IMR-90 (cell line): ENCODE measurements around the gene COL5A1. TPM values are rescaled to one million over a fixed set of nuclear protein-coding genes. Genes with fewer than 3 reads are reported as not detected.
A peak's percentile ranks its signal among the peaks of the same experiment; 100 is the strongest.

ENCODE experiments used
- ATAC-seq: fragments of 200-7000 bp; cut with Tn5 transposase; 2 replicates; pipeline ENCODE4 v1.9.1; 2020; ENCODE audit warnings: low read depth, mild to moderate bottlenecking, moderate library complexity
- BruUV-seq: library from RNA; stranded (reverse); fragments of 400-500 nt; replicated peaks from 2 replicates; lab custom pipeline; 2021; lab: Mats Ljungman, UMichigan
- CTCF ChIA-PET: fragments of 300-600 bp; formaldehyde crosslinking; extraction: SDS; loops from one replicate; lab custom pipeline; 2021; ENCODE audit warnings: antibody characterized with exemption; lab: Yijun Ruan, JAX
- POLR2A ChIA-PET: fragments of 300-600 bp; sonication (Branson Sonifier 250); formaldehyde crosslinking; loops from one replicate; lab custom pipeline; 2022; ENCODE audit warnings: antibody characterized with exemption; ENCODE audit not compliant: unreplicated experiment; lab: Charles Lee
- DNase-seq: peaks from one replicate; pipeline ENCODE4 v3.0.0; 2013
- H2AFZ ChIP-seq: replicated peaks from 2 replicates; pipeline ENCODE3; 2013; ENCODE audit warnings: low read length, mild to moderate bottlenecking; ENCODE audit not compliant: poor library complexity
- H2AK5ac ChIP-seq: 2 replicates; pipeline ENCODE4 v1.6.1; 2013; ENCODE audit warnings: low read depth, low read length, inconsistent platforms
- H2AK9ac ChIP-seq: replicated peaks from 2 replicates; pipeline ENCODE3; 2013; ENCODE audit warnings: mild to moderate bottlenecking, low read depth, low read length, moderate library complexity; ENCODE audit not compliant: poor library complexity
- H2BK120ac ChIP-seq: 2 replicates; pipeline ENCODE4 v1.6.1; 2013; ENCODE audit warnings: low read depth, low read length, inconsistent platforms
- H2BK15ac ChIP-seq: 3 replicates; pipeline ENCODE4 v1.6.1; 2013; ENCODE audit warnings: low read depth, low read length, inconsistent platforms
- H2BK20ac ChIP-seq: 2 replicates; pipeline ENCODE4 v1.6.1; 2013; ENCODE audit warnings: low read depth, mild to moderate bottlenecking, inconsistent platforms, low read length, moderate library complexity
- H2BK5ac ChIP-seq: 2 replicates; pipeline ENCODE4 v1.6.1; 2013; ENCODE audit warnings: mild to moderate bottlenecking, low read depth, low read length, inconsistent platforms; ENCODE audit not compliant: poor library complexity, severe bottlenecking
- H3K14ac ChIP-seq: replicated peaks from 2 replicates; pipeline ENCODE4 v1.6.1; 2013; ENCODE audit warnings: low read depth, low read length, inconsistent platforms
- H3K18ac ChIP-seq: 2 replicates; pipeline ENCODE4 v1.6.1; 2013; ENCODE audit warnings: low read depth, low read length, control low read depth
- H3K23ac ChIP-seq: 2 replicates; pipeline ENCODE4 v1.6.1; 2013; ENCODE audit warnings: low read depth, low read length, inconsistent platforms
- H3K27ac ChIP-seq: 2 replicates; pipeline ENCODE4 v1.5.1; 2013; ENCODE audit warnings: mild to moderate bottlenecking, control low read depth, low read length; ENCODE audit not compliant: insufficient read depth
- H3K27me3 ChIP-seq: 2 replicates; pipeline ENCODE4 v1.6.1; 2013; ENCODE audit warnings: low read length; ENCODE audit not compliant: control insufficient read depth, insufficient read depth
- H3K36me3 ChIP-seq: 2 replicates; pipeline ENCODE4 v1.6.1; 2013; ENCODE audit warnings: low read length, mixed read lengths; ENCODE audit not compliant: control insufficient read depth, insufficient read depth
- H3K4ac ChIP-seq: 2 replicates; pipeline ENCODE4 v1.6.1; 2013; ENCODE audit warnings: low read depth, low read length, inconsistent platforms
- H3K4me1 ChIP-seq: 2 replicates; pipeline ENCODE4 v1.6.1; 2013; ENCODE audit warnings: low read length, mixed read lengths; ENCODE audit not compliant: control insufficient read depth, insufficient read depth
- H3K4me2 ChIP-seq: 2 replicates; pipeline ENCODE4 v1.6.1; 2013; ENCODE audit warnings: low read depth, mild to moderate bottlenecking, control low read depth, low read length, moderate library complexity
- H3K4me3 ChIP-seq: 2 replicates; pipeline ENCODE4 v1.5.1; 2013; ENCODE audit warnings: low read depth, mild to moderate bottlenecking, control low read depth, low read length, moderate library complexity; ENCODE audit not compliant: insufficient read depth
- H3K56ac ChIP-seq: 2 replicates; pipeline ENCODE4 v1.6.1; 2013; ENCODE audit warnings: low read length, inconsistent platforms; ENCODE audit not compliant: insufficient read depth; ENCODE audit errors: extremely low read depth
- H3K79me1 ChIP-seq, 2 experiments: 2 replicates each; pipeline ENCODE4 v1.6.1; 2013; ENCODE audit warnings: low read length in 2 of 2, inconsistent platforms in 1 of 2, low read depth in 1 of 2
- H3K9ac ChIP-seq: 2 replicates; pipeline ENCODE4 v1.6.1; 2013; ENCODE audit warnings: low read depth, low read length, control low read depth
- H3K9me1 ChIP-seq: 2 replicates; pipeline ENCODE4 v1.6.1; 2013; ENCODE audit warnings: low read length, inconsistent platforms; ENCODE audit not compliant: insufficient read depth
- H3K9me3 ChIP-seq: 2 replicates; pipeline ENCODE4 v1.6.1; 2013; ENCODE audit warnings: low read length; ENCODE audit not compliant: control insufficient read depth, insufficient read depth
- H4K20me1 ChIP-seq: 2 replicates; pipeline ENCODE4 v1.6.1; 2013; ENCODE audit warnings: low read length, inconsistent platforms; ENCODE audit not compliant: insufficient read depth
- H4K5ac ChIP-seq: 2 replicates; pipeline ENCODE4 v1.6.1; 2013; ENCODE audit warnings: mild to moderate bottlenecking, low read depth, low read length, control low read depth
- H4K8ac ChIP-seq, 2 experiments: 2 replicates each; pipeline ENCODE4 v1.6.1; 2013; ENCODE audit warnings: low read depth in 2 of 2, low read length in 2 of 2, control low read depth in 1 of 2, inconsistent platforms in 1 of 2
- H4K91ac ChIP-seq: 2 replicates; pipeline ENCODE4 v1.6.1; 2013; ENCODE audit warnings: low read depth, low read length, inconsistent platforms; ENCODE audit not compliant: insufficient read depth
- CEBPB ChIP-seq: IDR thresholded peaks from 2 replicates; pipeline ENCODE4 v1.6.1; 2012; ENCODE audit warnings: low read depth, low read length, improper control_type of control experiment
- CHD1 ChIP-seq: IDR thresholded peaks from 2 replicates; pipeline ENCODE4 v1.6.1; 2012; ENCODE audit warnings: low read depth, low read length, improper control_type of control experiment
- FOS ChIP-seq: fragments of 150-350 bp; IDR thresholded peaks from 2 replicates; pipeline ENCODE4 v1.6.1; 2016; ENCODE audit warnings: low read depth, low read length
- MAZ ChIP-seq: IDR thresholded peaks from 2 replicates; pipeline ENCODE4 v1.6.1; 2012; ENCODE audit warnings: low read depth, mild to moderate bottlenecking, low read length, improper control_type of control experiment, moderate library complexity, borderline replicate concordance
- MXI1 ChIP-seq: IDR thresholded peaks from 2 replicates; pipeline ENCODE4 v1.6.1; 2012; ENCODE audit warnings: low read depth, mild to moderate bottlenecking, low read length, moderate library complexity, borderline replicate concordance
- NFE2L2 ChIP-seq: fragments of 150-350 bp; IDR thresholded peaks from 2 replicates; pipeline ENCODE4 v1.6.1; 2016; ENCODE audit warnings: low read depth, mild to moderate bottlenecking, low read length
- POLR2A ChIP-seq: IDR thresholded peaks from 2 replicates; pipeline ENCODE4 v1.6.1; 2012; ENCODE audit warnings: mild to moderate bottlenecking, low read depth, low read length
- RAD21 ChIP-seq: IDR thresholded peaks from 2 replicates; pipeline ENCODE4 v1.6.1; 2012; ENCODE audit warnings: low read length, improper control_type of control experiment
- RFX5 ChIP-seq: IDR thresholded peaks from 2 replicates; pipeline ENCODE4 v1.8.0; 2012; ENCODE audit warnings: low read depth, mild to moderate bottlenecking, low read length, moderate library complexity
- SMC3 ChIP-seq: fragments of 150-350 bp; IDR thresholded peaks from 2 replicates; pipeline ENCODE4 v1.6.1; 2016; ENCODE audit warnings: low read depth, mild to moderate bottlenecking, antibody characterized with exemption, low read length, moderate library complexity
- WGBS, 2 experiments: methylation state at CpG; one replicate each; pipeline versions ENCODE4 v1.1.5 to v1.1.7; 2013; ENCODE audit warnings: missing lambda C conversion rate in 2 of 2; ENCODE audit not compliant: insufficient read length in 1 of 2; ENCODE audit errors: extremely low coverage in 2 of 2; 5-methylcytosine and 5-hydroxymethylcytosine counted together
- dilution Hi-C: fragments of 300-500 bp; cut with HindIII; formaldehyde crosslinking; loops from one replicate; pipeline ENCODE4 v1.14.3; 2018; ENCODE audit warnings: low sequenced_read_pairs; ENCODE audit not compliant: unreplicated experiment
- in situ Hi-C: fragments of 300-500 bp; cut with MboI; formaldehyde crosslinking; loops from 3 replicates; pipeline ENCODE4 v1.14.3; 2019; ENCODE audit warnings: low sequenced_read_pairs, inconsistent platforms, mixed read lengths
- intact Hi-C: fragments of 100-400 bp; cut with micrococcal nuclease; formaldehyde crosslinking; loops from 2 replicates; pipeline ENCODE4 v1.10.0; 2022
- polyA plus RNA-seq, 3 experiments: library from polyadenylated mRNA; depleted of rRNA; stranded (reverse); fragments of >200 nt; gene quantifications; 2 replicates each; pipeline ENCODE4 v1.2.3, GENCODE V29; 2012; ENCODE audit warnings: low replicate concordance in 1 of 3
- total RNA-seq: library from RNA; depleted of rRNA; stranded (reverse); fragments of >200 nt; gene quantifications from 2 replicates; pipeline ENCODE4 v1.2.3, GENCODE V29; 2012
- TF ChIP-seq, protein P1 (sequence below): fragments of 150-350 bp; IDR thresholded peaks from 2 replicates; pipeline ENCODE4 v1.6.1; 2017; ENCODE audit warnings: mild to moderate bottlenecking, antibody characterized with exemption, low read length, low read depth
- TF ChIP-seq, protein P2 (sequence below): conservative IDR thresholded peaks from 2 replicates; pipeline ENCODE4 v1.5.1; 2012; ENCODE audit warnings: mild to moderate bottlenecking, low read depth, low read length, improper control_type of control experiment

COL5A1 gene
- total and polyA plus RNA-seq, 2 of the 4 experiments (the other 2 are of a cell fraction) = 19.2 to 173 TPM

DNA sequence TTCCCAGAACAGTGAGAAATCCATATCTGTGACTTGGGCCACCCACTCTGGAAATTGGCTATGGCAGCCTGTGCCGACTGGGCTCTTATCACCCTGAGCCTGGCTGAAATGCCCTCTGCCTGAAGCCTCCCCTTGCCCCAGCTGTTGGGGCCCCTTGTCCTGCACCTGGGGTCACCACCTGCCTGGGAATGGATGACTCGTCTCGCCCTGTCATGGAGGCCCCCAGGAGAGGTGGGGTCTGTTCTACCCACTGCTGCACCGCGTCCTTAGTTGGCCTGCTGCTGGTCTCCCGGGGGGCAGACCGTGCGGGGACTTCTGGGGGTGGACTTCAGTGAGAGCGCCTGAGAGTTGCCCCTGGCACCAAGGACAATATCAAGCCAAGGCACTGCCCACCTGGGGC lies 46.6 kb upstream of the COL5A1 start:
- dilution Hi-C loops = no loop called here
- Histone ChIP-seq H3K27me3 (no peaks in the 10 kb centered on the region), H3K56ac (no peak overlapping the region), H3K4me1 (peaks cover 17% of the 10 kb centered on the region), H3K14ac (no peak overlapping the region), H3K4ac (0 out of 2 replicates have a peak overlapping the region, but pooled peaks have one; percentile 5), H2BK15ac (peak overlapping the region; percentile 43; the same call in 1 of the 3 replicates), H4K91ac (no peak overlapping the region; the same call in 1 of the 2 replicates), H3K9me3 (no peaks in the 10 kb centered on the region), H3K4me3 (no peak overlapping the region), H3K36me3 (no peaks in the 10 kb centered on the region), H2BK5ac (no peak overlapping the region), H4K5ac (no peak overlapping the region), H3K27ac (no peak overlapping the region), H3K9ac (no peak overlapping the region), H2BK120ac (no peak overlapping the region), H2AK9ac (peak overlapping the region; percentile 10), H4K20me1 (no peaks in the 10 kb centered on the region), H3K79me1 (0 out of 4 replicates have a peak, but pooled peaks cover 0 to 3% of the 10 kb centered on the region in 2 experiments), H2BK20ac (no peak overlapping the region), H4K8ac (no peak overlapping the region), H3K18ac (no peak overlapping the region), H3K4me2 (no peak overlapping the region), H2AFZ (peak overlapping the region; percentile 33), H3K23ac (no peak overlapping the region), H2AK5ac (0 out of 2 replicates have a peak overlapping the region, but pooled peaks have one; percentile 17), H3K9me1 (peaks cover 28% of the 10 kb centered on the region)
- TF ChIP-seq FOS (no peak), POLR2A (no peak), NFE2L2 (no peak), RAD21 (no peak), SMC3 (no peak), CEBPB (no peak), CHD1 (no peak), RFX5 (no peak), MAZ (no peak), MXI1 (no peak)
- TF ChIP-seq, protein P1, sequence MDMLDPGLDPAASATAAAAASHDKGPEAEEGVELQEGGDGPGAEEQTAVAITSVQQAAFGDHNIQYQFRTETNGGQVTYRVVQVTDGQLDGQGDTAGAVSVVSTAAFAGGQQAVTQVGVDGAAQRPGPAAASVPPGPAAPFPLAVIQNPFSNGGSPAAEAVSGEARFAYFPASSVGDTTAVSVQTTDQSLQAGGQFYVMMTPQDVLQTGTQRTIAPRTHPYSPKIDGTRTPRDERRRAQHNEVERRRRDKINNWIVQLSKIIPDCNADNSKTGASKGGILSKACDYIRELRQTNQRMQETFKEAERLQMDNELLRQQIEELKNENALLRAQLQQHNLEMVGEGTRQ = no peak
- TF ChIP-seq, protein P2, sequence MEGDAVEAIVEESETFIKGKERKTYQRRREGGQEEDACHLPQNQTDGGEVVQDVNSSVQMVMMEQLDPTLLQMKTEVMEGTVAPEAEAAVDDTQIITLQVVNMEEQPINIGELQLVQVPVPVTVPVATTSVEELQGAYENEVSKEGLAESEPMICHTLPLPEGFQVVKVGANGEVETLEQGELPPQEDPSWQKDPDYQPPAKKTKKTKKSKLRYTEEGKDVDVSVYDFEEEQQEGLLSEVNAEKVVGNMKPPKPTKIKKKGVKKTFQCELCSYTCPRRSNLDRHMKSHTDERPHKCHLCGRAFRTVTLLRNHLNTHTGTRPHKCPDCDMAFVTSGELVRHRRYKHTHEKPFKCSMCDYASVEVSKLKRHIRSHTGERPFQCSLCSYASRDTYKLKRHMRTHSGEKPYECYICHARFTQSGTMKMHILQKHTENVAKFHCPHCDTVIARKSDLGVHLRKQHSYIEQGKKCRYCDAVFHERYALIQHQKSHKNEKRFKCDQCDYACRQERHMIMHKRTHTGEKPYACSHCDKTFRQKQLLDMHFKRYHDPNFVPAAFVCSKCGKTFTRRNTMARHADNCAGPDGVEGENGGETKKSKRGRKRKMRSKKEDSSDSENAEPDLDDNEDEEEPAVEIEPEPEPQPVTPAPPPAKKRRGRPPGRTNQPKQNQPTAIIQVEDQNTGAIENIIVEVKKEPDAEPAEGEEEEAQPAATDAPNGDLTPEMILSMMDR = no peak
- no TSS peak for BruUV-seq
- intact Hi-C loops = no loop called here
- DNase-seq (no peak), ATAC-seq (no peak)
- in situ Hi-C loops = no loop called here
- ChIA-PET CTCF (interaction anchor here (1.1 kb wide), 1 partner anchor 9 kb away, joined by 4 read pairs; no protein-coding TSS in a partner anchor), POLR2A (no interaction called here)
- 98% methylated on average over 9 of the region's 9 CpGs; no CpG with 5 or more reads in 1 of the 2 experiments for WGBS, 2 experiments
